RWPE1 (cell line): Measurements from ENCODE around the gene APPL2.

Source experiments
- CTCF ChIA-PET: fragments of 350-600 bp; sonication (Branson Sonifier 250); formaldehyde crosslinking; extraction: SDS; loops from one replicate; lab custom pipeline; 2021; lab: Yijun Ruan, JAX
- POLR2A ChIA-PET: fragments of 400-600 bp; formaldehyde crosslinking; extraction: SDS; loops from one replicate; lab custom pipeline; 2020; ENCODE audit warnings: antibody characterized with exemption; ENCODE audit not compliant: low non-redundant PET; lab: Yijun Ruan, JAX
- DNase-seq: peaks from one replicate; pipeline ENCODE4 v3.0.0; 2012; ENCODE audit warnings: low spot score
- H3K27ac ChIP-seq: fragments of 450-650 bp; 2 replicates; pipeline ENCODE4 v1.5.1; 2017
- TF ChIP-seq, protein P1 (sequence below): fragments of 450-650 bp; conservative IDR thresholded peaks from 2 replicates; pipeline ENCODE4 v1.5.1; 2017; ENCODE audit warnings: low read depth, mild to moderate bottlenecking

The APPL2 gene

GRCh38 chr12:105141320-105141922 lies 94.6 kb downstream of the APPL2 start:
- CTCF ChIA-PET = no interaction called here
- H3K27ac ChIP-seq = no peak overlapping the region

GRCh38 chr12:105138248-105138647 lies 97.7 kb downstream of the APPL2 start:
- TF ChIP-seq, protein P1, sequence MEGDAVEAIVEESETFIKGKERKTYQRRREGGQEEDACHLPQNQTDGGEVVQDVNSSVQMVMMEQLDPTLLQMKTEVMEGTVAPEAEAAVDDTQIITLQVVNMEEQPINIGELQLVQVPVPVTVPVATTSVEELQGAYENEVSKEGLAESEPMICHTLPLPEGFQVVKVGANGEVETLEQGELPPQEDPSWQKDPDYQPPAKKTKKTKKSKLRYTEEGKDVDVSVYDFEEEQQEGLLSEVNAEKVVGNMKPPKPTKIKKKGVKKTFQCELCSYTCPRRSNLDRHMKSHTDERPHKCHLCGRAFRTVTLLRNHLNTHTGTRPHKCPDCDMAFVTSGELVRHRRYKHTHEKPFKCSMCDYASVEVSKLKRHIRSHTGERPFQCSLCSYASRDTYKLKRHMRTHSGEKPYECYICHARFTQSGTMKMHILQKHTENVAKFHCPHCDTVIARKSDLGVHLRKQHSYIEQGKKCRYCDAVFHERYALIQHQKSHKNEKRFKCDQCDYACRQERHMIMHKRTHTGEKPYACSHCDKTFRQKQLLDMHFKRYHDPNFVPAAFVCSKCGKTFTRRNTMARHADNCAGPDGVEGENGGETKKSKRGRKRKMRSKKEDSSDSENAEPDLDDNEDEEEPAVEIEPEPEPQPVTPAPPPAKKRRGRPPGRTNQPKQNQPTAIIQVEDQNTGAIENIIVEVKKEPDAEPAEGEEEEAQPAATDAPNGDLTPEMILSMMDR = no peak
- DNase-seq = no peak
- H3K27ac ChIP-seq = no peak overlapping the region
- ChIA-PET POLR2A (no interaction called here), CTCF (no interaction called here)

More at GRCh38 chr12:105141320-105141922, 94.6 kb downstream of the APPL2 start:
- POLR2A ChIA-PET = no interaction called here
- no peak for DNase-seq
- TF ChIP-seq, protein P1 = no peak
